Heart left ventricle (tissue), 16 donors: ENCODE data around the gene PTRH2. TPM values are rescaled to one million over a fixed set of nuclear protein-coding genes. Genes with fewer than 3 reads are reported as not detected.

Experiments used
- ATAC-seq, 4 donors: fragments of 200-7000 bp; cut with Tn5 transposase; one replicate each; pipeline ENCODE4 v1.9.1; 2020 to 2022; ENCODE audit warnings: moderate library complexity in 4 of 4, mild to moderate bottlenecking in 3 of 4, moderate number of reproducible peaks in 1 of 4
- DNase-seq, 5 donors: peaks; one replicate each; pipeline ENCODE4 v3.0.0-alpha.2; 2020
- H3K27ac ChIP-seq, 12 donors: fragments of 200-600 bp; sonication (generic) in 4 of 12; one replicate each; pipeline versions ENCODE4 v1.5.0 to v1.8.0; 2016 to 2022; ENCODE audit warnings: mild to moderate bottlenecking in 2 of 12
- H3K27me3 ChIP-seq, 9 donors: fragments of 200-600 bp; sonication (generic) in 2 of 9; one replicate each; pipeline versions ENCODE4 v1.5.1 to v1.8.0; 2016 to 2022; ENCODE audit warnings: mild to moderate bottlenecking in 3 of 9
- H3K36me3 ChIP-seq, 9 donors: fragments of 200-600 bp; sonication (generic) in 2 of 9; one replicate each; pipeline versions ENCODE4 v1.5.0 to v1.8.0; 2018 to 2022; ENCODE audit warnings: mild to moderate bottlenecking in 2 of 9
- H3K4me1 ChIP-seq, 12 donors: fragments of 200-600 bp; sonication (generic) in 4 of 12; one replicate each; pipeline versions ENCODE4 v1.5.0 to v1.8.0; 2016 to 2022; ENCODE audit warnings: mild to moderate bottlenecking in 3 of 12
- H3K4me3 ChIP-seq, 12 donors: fragments of 200-600 bp; sonication (generic) in 4 of 12; one replicate each; pipeline versions ENCODE4 v1.5.0 to v1.8.0; 2017 to 2022; ENCODE audit warnings: mild to moderate bottlenecking in 9 of 12, moderate library complexity in 4 of 12
- H3K9me3 ChIP-seq, 12 donors: fragments of 200-600 bp; sonication (generic) in 4 of 12; one replicate each; pipeline versions ENCODE4 v1.5.0 to v1.8.0; 2016 to 2022; ENCODE audit warnings: mild to moderate bottlenecking in 1 of 12
- POLR2A ChIP-seq, 2 donors: fragments of 450-650 bp; IDR thresholded peaks; one replicate each; pipeline ENCODE4 v1.6.1; 2017; ENCODE audit warnings: antibody characterized with exemption in 2 of 2, mild to moderate bottlenecking in 2 of 2, moderate library complexity in 2 of 2
- WGBS, 4 donors: extraction: QIAGEN DNeasy Blood & Tissue Kit in 2 of 4; methylation state at CpG; one replicate each; pipeline versions ENCODE4 v1.1.5 to v1.1.7; 2013 to 2018; 5-methylcytosine and 5-hydroxymethylcytosine counted together
- intact Hi-C, 10 donors: fragments of 100-400 bp; cut with DNase I; formaldehyde crosslinking; loops; one replicate each; pipeline versions ENCODE4 v1.11.1 to v1.14.2; 2022
- polyA plus RNA-seq, 2 donors: library from polyadenylated mRNA; stranded (reverse); fragments of 200-250 nt; gene quantifications; one replicate each; pipeline ENCODE4 v1.2.3, GENCODE V29; 2013
- total RNA-seq, 9 donors: library from RNA; depleted of rRNA in 2 of 9; stranded (reverse); fragments of >200 nt in 2 of 9; fragmentation: NEBNext Ultra II Directional in 3 of 9; extraction: Animal tissue kit (Norgen Biotek cat#: 25700) in 3 of 9; gene quantifications; one replicate each; pipeline versions ENCODE4 v1.1.0 to v1.2.4, GENCODE V29; 2016 to 2023
- TF ChIP-seq, protein P1 (sequence below), 12 donors: fragments of 200-600 bp; sonication (generic) in 4 of 12; IDR thresholded peaks; one replicate each; pipeline versions ENCODE4 v1.5.0 to v1.8.0; 2018 to 2022; ENCODE audit warnings: antibody characterized with exemption in 12 of 12, mild to moderate bottlenecking in 5 of 12
- donor health status: ischemic (EF 13 %, LVEDD 7.1; RV severe dilation, severe dysfunction).
- donor health status: healthy with polysubstance abuse.
- donor health status: DM: no; HTN: yes; CAD: no.
- donor health status: DM: no; HTN: no; CAD: no.
- donor health status: ischemic (EF 25% LVEDD 6.9; RV normal size, moderate dysfunction).
- donor health status: ischemic (EF 25% LVEDD 5.7; RV mildly dilated, moderate dysfunction).
- donor health status: healthy.
- donor health status: DM: yes; HTN: yes; CAD: no.
- donor health status: ischemic (EF 35%, LVEDD 5.7; RV mildly dilated, moderate dysfunction).
- donor health status: nonischemic (EF 11% LVEDD 7.7; RV severe dilation, severe dysfunction).
- donor health status: DM: yes; HTN: yes; CAD: no.
- donor health status: PGD.
- donor health status: ischemic (EF 29% LVEDD 5.4; RV normal size, mild dysfunction).
- donor health status: nonischemic (EF 23%, LVEDD 6.1; RV moderate dilation, normal function).

The PTRH2 gene
- total and polyA plus RNA-seq, 11 donors, result 6.7 to 25.2 (median 9.4) TPM

DNA sequence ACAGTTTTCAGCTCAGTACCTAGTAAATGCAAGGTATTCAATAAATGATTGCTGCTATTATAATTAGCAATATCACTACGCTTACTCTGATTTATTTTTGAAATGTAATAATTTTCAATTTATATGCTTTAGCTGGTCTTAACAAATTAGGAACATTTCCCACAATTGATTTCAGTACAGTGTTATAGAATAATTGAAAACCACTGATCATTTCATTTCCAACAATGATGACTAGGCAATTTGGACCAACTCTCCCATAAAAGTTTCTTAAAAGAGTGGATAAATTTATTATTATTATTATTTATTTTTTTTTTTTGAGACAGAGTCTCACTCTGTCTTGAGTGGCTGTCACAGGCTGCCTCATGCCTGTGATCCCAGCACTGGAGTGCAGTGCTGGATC is 41.4 kb upstream of the PTRH2 start:
- Histone ChIP-seq H3K4me3 (no peak overlapping the region), H3K36me3 (peaks cover 0 to 13% (median 0%) of the 10 kb centered on the region in 9 donors)
- WGBS, 4 donors, result 92 to 100% (median 98%) methylated on average over 1 of the region's 1 CpG

DNA sequence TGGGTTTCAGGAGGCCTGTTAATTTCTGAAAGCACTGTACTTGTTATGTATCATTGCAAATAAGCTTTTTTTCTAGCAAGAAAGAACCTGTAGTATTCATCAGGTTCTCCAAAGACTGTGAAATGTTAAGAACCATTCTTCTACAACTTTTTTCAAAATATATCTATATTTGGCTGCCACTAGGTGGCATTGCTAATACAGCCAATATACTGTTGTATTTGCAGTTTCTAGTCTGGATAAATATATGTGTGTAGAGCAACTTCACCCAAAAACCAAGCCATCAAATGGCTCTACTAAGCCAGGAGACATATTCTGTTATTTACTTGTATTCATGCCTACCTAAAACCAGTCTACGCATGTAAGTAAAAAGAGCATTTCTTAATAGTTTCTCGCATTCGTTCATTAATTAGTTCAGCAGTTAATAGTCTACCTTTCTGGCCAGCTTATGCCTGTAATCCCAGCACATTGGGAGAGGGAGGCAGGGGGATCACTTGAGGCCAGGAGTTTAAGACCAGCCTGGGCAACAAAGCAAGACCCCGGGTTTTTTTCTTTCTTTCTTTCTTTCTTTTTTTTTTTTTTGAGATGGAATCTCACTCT is 39.7 kb upstream of the PTRH2 start:
- Histone ChIP-seq H3K4me3 (no peak overlapping the region), H3K4me1 (peaks cover 0 to 15% (median 0%) of the 10 kb centered on the region in 12 donors), H3K27ac (no peak overlapping the region), H3K36me3 (peaks cover 0 to 29% (median 8%) of the 10 kb centered on the region in 9 donors), H3K9me3 (peaks cover 0 to 11% (median 0%) of the 10 kb centered on the region in 12 donors), H3K27me3 (no peaks in the 10 kb centered on the region)
- TF ChIP-seq POLR2A (IDR thresholded peaks at IDR 0.05), result no peak
- TF ChIP-seq, protein P1, sequence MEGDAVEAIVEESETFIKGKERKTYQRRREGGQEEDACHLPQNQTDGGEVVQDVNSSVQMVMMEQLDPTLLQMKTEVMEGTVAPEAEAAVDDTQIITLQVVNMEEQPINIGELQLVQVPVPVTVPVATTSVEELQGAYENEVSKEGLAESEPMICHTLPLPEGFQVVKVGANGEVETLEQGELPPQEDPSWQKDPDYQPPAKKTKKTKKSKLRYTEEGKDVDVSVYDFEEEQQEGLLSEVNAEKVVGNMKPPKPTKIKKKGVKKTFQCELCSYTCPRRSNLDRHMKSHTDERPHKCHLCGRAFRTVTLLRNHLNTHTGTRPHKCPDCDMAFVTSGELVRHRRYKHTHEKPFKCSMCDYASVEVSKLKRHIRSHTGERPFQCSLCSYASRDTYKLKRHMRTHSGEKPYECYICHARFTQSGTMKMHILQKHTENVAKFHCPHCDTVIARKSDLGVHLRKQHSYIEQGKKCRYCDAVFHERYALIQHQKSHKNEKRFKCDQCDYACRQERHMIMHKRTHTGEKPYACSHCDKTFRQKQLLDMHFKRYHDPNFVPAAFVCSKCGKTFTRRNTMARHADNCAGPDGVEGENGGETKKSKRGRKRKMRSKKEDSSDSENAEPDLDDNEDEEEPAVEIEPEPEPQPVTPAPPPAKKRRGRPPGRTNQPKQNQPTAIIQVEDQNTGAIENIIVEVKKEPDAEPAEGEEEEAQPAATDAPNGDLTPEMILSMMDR (IDR thresholded peaks at IDR 0.05), result peak; percentile 35 to 74 (median 60)
- 93 to 95% (median 94%) methylated on average over 4 of the region's 4 CpGs for WGBS, 4 donors
- ATAC-seq (peak in 1 of 4 donors; percentile 41), DNase-seq (no peak)
- intact Hi-C loops, result loop anchor here in 3 of 10 donors (5.0 to 10.0 kb wide), 2 partner anchors 62 to 290 kb away; no protein-coding TSS in a partner anchor

More for the DNA sequence above, 41.4 kb upstream of the PTRH2 start:
- no peak for DNase-seq
- no peaks in the 10 kb centered on the region for H3K27me3 ChIP-seq
- TF ChIP-seq POLR2A (IDR thresholded peaks at IDR 0.05), result no peak
- TF ChIP-seq, protein P1 (IDR thresholded peaks at IDR 0.05), result no peak
- H3K9me3 ChIP-seq, result peaks cover 0 to 5% (median 0%) of the 10 kb centered on the region in 12 donors
- no peak overlapping the region for H3K27ac ChIP-seq
- peaks cover 0 to 31% (median 0%) of the 10 kb centered on the region in 12 donors for H3K4me1 ChIP-seq
- intact Hi-C loops, result loop anchor here in 3 of 10 donors (5.0 to 10.0 kb wide), 2 partner anchors 64 to 289 kb away; no protein-coding TSS in a partner anchor
- ATAC-seq, result no peak

DNA sequence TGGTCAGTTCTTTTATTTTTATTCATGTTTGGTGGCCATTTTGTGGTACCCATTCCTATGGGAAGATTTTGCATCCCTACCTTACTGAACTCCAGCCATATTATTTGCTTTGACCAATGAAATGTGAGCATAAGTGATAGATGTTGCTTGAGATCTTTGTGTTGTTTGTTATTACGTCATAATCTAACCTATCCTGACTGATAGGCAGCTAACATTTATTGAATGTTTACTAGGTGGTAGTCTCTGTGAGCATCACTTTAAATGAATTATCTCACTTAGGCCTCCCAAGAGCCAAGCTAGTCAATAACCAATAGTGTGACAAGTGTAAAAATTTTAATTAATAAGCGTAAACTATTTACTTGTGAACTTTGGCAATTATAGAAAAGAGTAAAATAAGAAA is 37.8 kb upstream of the PTRH2 start:
- DNase-seq, result no peak
- peaks cover 0 to 44% (median 17%) of the 10 kb centered on the region in 9 donors for H3K36me3 ChIP-seq
- no peak for TF ChIP-seq POLR2A (IDR thresholded peaks at IDR 0.05)
- TF ChIP-seq, protein P1 (IDR thresholded peaks at IDR 0.05), result no peak
- 92 to 98% (median 96%) methylated on average over 2 of the region's 2 CpGs for WGBS, 4 donors
- no peak overlapping the region for H3K27ac ChIP-seq
- intact Hi-C loops, result loop anchor here in 3 of 10 donors (5.0 to 10.0 kb wide), 2 partner anchors 60 to 292 kb away; no protein-coding TSS in a partner anchor
- no peaks in the 10 kb centered on the region for H3K27me3 ChIP-seq
- H3K9me3 ChIP-seq, result peaks cover 0 to 11% (median 0%) of the 10 kb centered on the region in 12 donors
- ATAC-seq, result no peak
- H3K4me3 ChIP-seq, result no peak overlapping the region
- H3K4me1 ChIP-seq, result peaks cover 0 to 8% (median 0%) of the 10 kb centered on the region in 12 donors

DNA sequence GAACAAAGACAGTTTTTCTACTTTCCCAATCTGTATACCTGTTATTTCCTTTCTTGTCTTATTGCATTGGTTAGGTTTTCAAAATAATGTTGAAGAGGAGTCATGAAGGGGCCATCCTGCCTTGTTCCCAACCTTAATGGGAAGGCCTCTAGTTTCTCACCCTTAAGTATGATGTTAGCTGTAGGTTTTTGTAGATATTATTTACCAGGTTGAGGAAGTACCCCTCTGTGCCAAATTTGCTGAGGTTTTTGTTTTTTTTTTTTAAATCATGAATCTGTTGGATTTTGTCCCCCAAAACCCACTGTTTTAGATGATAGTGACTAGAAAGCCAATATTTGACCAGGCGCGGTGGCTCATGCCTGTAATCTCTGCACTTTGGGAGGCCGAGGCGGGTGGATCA is 36.6 kb upstream of the PTRH2 start:
- TF ChIP-seq, protein P1 (IDR thresholded peaks at IDR 0.05), result no peak
- no peak for TF ChIP-seq POLR2A (IDR thresholded peaks at IDR 0.05)
- DNase-seq (no peak), ATAC-seq (no peak)
- Histone ChIP-seq H3K36me3 (peaks cover 0 to 53% (median 22%) of the 10 kb centered on the region in 9 donors), H3K4me3 (no peak overlapping the region), H3K27ac (no peak overlapping the region), H3K4me1 (peaks cover 0 to 8% (median 0%) of the 10 kb centered on the region in 12 donors), H3K27me3 (no peaks in the 10 kb centered on the region), H3K9me3 (peaks cover 0 to 11% (median 0%) of the 10 kb centered on the region in 12 donors)
- intact Hi-C loops, result loop anchor here in 1 of 10 donors (10.0 kb wide), 1 partner anchor 59 kb away; no protein-coding TSS in a partner anchor
- WGBS, 4 donors, result 93 to 99% (median 98%) methylated on average over 4 of the region's 4 CpGs
